Stimulated activated CD8-positive, alpha-beta memory T cell treated with anti-CD3 and anti-CD28 coated beads, Interleukin-7, amount 100 ng/mL, for 48 hours (primary cell): ENCODE data around the gene DMWD.

Experiments
- DNase-seq, 2 donors: peaks; one replicate each; pipeline ENCODE4 v3.0.0-alpha.2; 2020; ENCODE audit warnings: low read depth in 1 of 2; ENCODE audit errors: extremely low read depth in 1 of 2

The DMWD gene

GRCh38 chr19:45789035-45789786 is 3.4 kb downstream of the DMWD start:
- DNase-seq: no peak

DNA sequence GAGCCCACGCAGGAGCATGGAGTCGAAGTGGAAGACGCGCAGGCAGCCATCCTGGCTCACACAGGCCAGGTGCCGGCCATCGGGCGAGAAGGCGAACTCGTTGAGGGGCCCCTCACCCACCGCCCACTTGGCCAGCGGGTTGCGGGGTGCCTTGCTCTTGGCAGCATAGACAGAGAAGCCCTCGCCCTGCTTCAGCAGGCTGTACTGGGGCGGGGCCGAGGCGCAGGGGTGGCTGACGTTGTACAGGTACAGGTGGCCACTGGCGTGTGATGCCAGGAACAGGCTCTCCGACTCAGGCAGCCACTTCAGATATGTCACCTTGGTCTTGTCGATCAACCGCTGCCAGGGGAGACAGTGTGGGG is 6.1 kb downstream of the DMWD start:
- DNase-seq: no peak

GRCh38 chr19:45785781-45786532 is 6.7 kb downstream of the DMWD start:
- DNase-seq: no peak

DNA sequence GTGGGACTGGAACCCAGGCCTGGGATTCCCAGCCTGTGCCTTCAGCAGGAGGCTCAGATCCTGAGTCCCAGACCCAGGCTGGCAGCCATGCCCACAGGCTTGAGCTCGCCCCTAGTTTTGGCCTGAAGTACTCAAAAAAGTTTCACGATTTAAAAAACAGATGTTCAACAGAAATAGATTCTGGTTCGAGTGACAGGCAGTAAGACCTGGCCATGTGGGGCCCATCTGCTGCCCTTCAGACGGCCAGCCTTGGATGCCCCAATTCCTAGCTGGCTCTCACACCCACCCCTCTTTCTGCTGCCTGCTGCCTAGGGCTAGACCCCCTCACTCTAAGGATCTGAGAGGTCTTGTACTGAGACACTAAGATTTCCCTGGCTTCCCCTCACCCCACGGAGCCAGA is 7.5 kb downstream of the DMWD start:
- DNase-seq: no peak

DNA sequence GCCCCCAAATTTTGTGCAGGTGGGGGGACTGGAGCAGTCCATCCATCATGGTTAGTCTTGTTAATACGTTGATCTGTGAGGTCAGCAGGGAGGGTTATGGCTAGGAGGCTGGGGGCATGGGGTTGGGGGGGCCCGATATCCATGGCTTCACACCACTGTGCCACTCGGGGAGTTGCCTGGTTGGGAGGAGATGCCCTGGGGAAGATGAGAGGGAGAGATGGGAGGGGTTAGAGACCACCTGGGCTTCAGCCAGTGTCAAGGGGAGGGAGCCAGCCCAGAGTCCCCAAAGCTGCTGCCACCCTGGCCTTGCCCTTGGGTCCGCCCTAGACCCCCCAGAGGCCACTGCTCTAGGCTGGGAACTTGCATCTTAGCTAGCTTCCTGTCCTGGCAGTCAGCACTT is 8.5 kb downstream of the DMWD start:
- DNase-seq: no peak

GRCh38 chr19:45782820-45783785 is 9.5 kb downstream of the DMWD start:
- DNase-seq: no peak

- no peak for DNase-seq
Observed at GRCh38 chr19:45782162-45782691, 10.4 kb downstream of the DMWD start, which contains the start of gene DMPK. Gene DMPK (minus strand): TSS chr19:45782490. CDS start chr19:45782352, 138 bp downstream.

GRCh38 chr19:45781214-45782161 is 11.2 kb downstream of the DMWD start:
- no peak for DNase-seq

DNA sequence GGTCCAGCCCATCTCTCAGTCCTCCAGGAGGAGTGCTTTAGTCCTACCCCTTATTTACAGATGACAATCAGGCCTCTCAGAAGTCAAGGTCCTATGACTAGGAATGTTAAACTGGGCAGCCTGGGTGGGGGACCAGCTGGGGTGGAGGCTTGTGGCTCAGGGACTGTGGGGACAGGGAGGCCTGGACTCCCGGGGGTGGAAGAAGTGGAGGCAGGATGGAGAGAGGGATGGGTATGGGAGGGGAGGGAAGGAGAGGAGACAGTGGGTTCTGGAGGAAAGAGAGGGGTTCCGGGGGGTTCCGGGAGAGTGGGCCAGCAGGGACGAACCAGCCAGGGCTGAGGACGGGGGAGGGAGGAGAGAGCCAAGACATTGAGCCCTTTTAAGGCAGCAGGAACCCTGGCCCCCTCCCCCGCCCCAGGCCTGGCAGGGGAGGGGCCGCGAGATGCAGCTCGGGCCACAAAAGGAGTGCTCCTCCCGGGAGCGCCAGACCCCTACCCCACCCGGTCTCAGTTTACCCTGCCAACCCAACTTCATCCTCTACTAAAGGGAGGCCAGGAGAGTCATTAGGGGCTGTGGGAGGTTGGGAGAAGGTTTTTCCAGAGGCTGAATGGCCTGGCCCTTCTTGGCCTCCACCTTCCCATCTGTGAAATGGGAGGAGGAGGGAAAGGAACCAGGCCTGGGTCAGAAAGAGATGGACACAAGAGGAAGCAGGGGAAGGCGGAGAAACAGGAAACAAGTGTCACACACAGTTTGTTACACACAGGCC is 12.0 kb downstream of the DMWD start:
- no peak for DNase-seq

GRCh38 chr19:45780146-45780447 is 12.5 kb downstream of the DMWD start:
- DNase-seq: no peak

- DNase-seq: peak; percentile 84 to 88
Observed at GRCh38 chr19:45779231-45780145, 13.2 kb downstream of the DMWD start.

GRCh38 chr19:45778010-45778661 is 14.5 kb downstream of the DMWD start:
- no peak for DNase-seq

GRCh38 chr19:45777395-45777961 is 15.2 kb downstream of the DMWD start:
- DNase-seq: no peak

GRCh38 chr19:45774765-45775164 is 17.9 kb downstream of the DMWD start:
- DNase-seq: no peak

DNA sequence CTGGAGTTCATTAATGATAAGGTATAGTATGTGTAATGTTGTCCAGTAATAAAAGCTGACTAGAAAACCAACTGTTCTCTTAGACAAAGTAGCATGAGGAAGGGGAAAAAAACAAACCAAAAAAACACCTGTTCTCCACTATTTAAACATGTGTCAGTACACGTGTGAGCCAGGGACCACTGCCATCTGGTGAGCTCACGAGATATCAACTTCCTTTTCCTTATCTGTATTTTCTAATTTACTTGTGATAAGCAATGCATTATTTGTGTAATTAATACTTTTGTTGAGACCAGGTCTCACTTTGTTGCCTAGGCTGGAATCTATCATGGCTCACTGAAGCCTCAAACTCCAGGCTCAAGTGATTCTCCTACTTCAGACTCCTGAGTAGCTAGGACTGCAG is 19.3 kb downstream of the DMWD start:
- DNase-seq: no peak

DNA sequence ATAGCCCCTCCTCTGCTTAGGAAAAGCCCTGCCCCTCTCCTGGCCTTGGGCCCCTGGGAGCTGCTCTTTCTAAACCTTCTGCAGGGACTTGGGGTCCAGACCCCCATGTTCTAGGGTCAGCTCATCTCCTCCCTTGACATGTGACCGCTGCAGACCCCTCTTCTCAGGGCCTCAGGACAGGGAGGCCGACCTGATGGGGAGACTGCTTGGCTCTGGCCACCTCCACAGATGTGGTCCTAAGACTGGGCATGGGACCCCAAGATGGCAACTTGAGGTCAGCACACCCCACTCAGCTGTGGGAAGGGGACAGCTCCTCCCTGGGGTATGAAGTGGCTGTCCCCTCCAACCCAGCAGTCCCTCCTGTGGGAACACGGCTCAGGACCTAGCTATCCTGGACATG is 19.7 kb downstream of the DMWD start:
- no peak for DNase-seq

DNA sequence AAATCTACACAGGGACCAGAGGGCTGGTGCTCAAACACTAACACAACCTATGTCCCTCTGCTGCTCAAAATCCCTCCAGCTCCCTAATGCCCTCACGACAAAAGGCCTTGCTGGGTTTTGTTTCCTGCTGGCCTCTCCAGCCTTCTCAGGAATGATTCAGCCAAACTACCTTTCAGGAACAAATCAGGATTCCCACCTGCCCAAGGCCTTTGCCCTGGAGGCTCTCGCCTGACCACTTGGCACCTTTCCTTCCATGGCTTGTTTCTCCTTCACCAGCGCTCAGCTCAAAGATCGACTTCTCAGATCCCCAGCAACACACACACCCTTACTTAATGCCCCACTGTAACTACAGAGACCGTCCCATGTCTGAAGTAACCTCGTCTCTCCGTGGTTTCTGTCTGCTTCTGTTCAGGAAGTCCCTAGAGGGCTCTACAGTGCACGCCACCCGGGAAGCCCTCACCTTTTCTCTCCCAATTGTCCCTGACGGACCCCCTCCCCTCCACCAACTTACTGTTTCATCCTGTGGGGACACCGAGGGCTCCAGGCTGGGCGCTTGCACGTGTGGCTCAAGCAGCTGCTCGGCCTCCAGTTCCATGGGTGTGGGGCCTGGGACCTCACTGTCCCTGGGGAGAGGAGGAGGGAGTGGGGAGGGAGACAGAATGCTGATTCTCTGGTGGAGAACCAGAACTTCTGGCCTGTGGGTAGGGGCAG is 20.4 kb downstream of the DMWD start:
- no peak for DNase-seq
